ENCODE measurements around the gene FAM76A. TPM values are rescaled to one million over a fixed set of nuclear protein-coding genes. Genes with fewer than 3 reads are reported as not detected.

The FAM76A gene
- total RNA-seq, 2 donors from 2014 or later, result 7.8 to 18.5 TPM

DNA sequence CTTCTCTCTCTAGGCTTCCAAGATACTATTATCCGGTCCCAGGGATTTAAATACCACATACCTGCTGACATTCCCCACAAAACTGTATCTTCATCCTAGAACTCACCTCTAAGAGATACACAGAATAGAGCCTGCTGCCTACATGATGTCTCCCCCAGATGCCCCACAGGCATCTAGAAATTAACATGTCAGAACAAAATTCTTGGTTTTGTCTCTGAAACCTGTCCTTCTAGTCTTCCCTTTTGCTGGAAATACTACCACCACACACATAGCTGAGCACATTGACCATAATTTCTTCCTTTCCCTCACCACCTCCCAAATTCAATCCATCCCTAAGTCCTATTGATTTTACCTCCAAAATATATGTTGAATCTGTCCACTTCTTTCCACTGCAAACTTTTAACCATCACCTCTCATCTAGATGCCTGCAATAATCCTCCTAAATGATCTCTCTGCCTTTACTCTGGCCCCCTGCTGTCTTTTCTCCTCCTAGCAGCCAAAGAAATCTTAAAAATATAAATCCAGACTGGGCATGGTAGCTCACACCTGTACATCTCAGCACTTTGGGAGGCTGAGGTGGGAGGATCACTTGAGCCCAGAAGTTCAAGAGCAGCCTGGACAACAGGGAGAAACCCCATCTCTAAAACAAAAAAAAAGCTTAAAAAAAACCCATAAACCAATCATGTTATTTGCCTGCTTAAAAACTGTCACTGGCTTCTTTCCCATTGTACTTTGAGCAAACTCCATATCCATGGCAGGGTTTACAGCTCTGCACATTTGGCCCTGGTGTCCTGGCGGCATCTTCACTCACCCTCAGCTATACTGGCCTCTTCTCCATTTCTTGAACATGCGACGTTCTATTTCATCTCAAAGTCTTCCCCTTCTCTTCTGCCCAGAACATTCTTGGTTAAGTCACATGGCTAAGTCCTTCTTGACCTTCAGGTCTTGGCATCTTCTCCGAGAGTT, 6.2 kb upstream of the FAM76A start:
- 54% methylated on average over 5 of the region's 5 CpGs for WGBS
- intact Hi-C loops (cut with DNase I), result no loop called here
- H3K27ac ChIP-seq, result no peak overlapping the region
- H3K9me3 ChIP-seq, result no peaks in the 10 kb centered on the region
- TF ChIP-seq POLR2AphosphoS5 (IDR thresholded peaks at IDR 0.05) (no peak), POLR2A (IDR thresholded peaks at IDR 0.05) (no peak)
- TF ChIP-seq, protein P1, sequence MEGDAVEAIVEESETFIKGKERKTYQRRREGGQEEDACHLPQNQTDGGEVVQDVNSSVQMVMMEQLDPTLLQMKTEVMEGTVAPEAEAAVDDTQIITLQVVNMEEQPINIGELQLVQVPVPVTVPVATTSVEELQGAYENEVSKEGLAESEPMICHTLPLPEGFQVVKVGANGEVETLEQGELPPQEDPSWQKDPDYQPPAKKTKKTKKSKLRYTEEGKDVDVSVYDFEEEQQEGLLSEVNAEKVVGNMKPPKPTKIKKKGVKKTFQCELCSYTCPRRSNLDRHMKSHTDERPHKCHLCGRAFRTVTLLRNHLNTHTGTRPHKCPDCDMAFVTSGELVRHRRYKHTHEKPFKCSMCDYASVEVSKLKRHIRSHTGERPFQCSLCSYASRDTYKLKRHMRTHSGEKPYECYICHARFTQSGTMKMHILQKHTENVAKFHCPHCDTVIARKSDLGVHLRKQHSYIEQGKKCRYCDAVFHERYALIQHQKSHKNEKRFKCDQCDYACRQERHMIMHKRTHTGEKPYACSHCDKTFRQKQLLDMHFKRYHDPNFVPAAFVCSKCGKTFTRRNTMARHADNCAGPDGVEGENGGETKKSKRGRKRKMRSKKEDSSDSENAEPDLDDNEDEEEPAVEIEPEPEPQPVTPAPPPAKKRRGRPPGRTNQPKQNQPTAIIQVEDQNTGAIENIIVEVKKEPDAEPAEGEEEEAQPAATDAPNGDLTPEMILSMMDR (IDR thresholded peaks at IDR 0.05), result no peak
- no peak overlapping the region for H3K4me3 ChIP-seq
- H3K36me3 ChIP-seq, result no peaks in the 10 kb centered on the region
- no peak for DNase-seq (ENCODE audit: low spot score)
- H3K27me3 ChIP-seq (replicated peaks; ENCODE audit: insufficient read depth), result no peaks in the 10 kb centered on the region
- no peaks in the 10 kb centered on the region for H3K4me1 ChIP-seq (replicated peaks)

DNA sequence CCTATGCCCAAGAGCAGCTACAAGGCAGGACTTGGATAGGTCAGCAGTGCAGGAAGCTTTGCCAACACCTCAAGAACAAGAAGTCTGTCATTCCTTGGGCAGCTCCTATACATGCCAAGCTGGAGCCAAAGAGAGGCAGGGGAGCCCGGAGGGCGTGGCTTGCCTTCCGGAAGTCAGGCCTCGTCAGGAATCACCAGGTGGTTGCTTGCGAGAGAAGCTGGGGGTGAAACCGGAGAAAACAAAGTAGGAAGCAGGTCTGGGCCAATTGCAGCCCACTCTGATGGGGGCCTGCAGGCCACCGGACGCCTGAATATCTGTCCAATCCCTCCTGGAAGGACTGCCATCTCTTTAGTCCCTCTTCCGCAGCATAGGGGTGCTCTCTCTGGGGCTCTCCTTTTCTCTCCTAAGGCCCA, 794 bp upstream of the FAM76A start:
- intact Hi-C loops (cut with DNase I), result loop anchor here (1.0 to 5.0 kb wide), 2 partner anchors 47 to 53 kb away; partner anchors contain the start of genes IFI6 and STX12
- no peak for TF ChIP-seq POLR2A (IDR thresholded peaks at IDR 0.05)
- no peak for TF ChIP-seq POLR2AphosphoS5 (IDR thresholded peaks at IDR 0.05)
- TF ChIP-seq, protein P1 (IDR thresholded peaks at IDR 0.05), result no peak
- DNase-seq (ENCODE audit: low spot score), result peak; percentile 8
- WGBS, result 72% methylated on average over 9 of the region's 9 CpGs
- no peaks in the 10 kb centered on the region for H3K36me3 ChIP-seq
- H3K27ac ChIP-seq, result peak overlapping the region; percentile 73 to 90
- H3K4me3 ChIP-seq, result peak overlapping the region; percentile 30 to 96
- no peaks in the 10 kb centered on the region for H3K27me3 ChIP-seq (replicated peaks; ENCODE audit: insufficient read depth)
- no peaks in the 10 kb centered on the region for H3K4me1 ChIP-seq (replicated peaks)
- no peaks in the 10 kb centered on the region for H3K9me3 ChIP-seq

DNA sequence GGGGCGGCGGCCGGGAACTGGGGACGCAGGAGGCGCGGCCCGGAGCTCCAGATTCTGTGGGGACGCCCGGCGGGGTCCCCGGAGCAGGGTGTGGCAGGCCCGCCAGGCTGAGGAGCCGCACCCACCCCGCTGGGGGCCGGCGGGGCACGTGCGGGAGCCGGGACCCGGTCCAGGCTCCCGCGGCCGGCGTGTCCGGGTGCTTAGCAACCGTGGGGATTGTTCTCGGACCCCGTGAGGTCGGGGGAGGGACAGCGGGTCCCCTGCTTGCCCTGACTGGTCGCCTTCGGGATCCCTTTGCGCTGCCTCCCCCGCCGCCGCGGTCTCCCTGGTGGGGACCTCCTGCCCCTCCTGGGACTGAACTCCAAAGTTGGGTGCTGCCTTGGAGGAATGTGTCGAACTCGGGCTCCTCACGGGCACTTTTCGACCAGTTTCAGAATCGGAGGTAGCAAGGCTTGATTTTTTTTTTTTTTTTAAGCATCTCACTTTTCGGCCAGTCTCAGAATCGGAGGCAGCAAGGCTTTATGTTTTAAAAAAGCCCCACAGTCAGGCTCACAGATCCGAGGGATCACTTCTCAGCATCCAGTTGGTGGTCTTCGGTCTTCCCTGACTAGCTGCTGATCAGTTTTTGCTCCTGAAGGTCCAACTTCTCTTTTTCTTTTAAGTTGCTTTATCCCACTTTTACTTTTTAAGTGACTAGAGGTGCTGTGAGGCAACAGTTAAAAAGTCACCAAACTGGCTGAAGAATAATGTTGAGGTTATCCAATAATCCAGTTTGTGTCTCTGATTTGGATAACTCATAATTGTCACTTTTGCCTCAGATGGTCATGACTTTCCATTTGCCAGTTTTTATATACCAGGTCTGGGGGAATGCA, 648 bp downstream of the FAM76A start:
- intact Hi-C loops (cut with DNase I), result loop anchor here (5.0 kb wide), 1 partner anchor 46 kb away; the partner anchor contains the start of gene STX12

DNA sequence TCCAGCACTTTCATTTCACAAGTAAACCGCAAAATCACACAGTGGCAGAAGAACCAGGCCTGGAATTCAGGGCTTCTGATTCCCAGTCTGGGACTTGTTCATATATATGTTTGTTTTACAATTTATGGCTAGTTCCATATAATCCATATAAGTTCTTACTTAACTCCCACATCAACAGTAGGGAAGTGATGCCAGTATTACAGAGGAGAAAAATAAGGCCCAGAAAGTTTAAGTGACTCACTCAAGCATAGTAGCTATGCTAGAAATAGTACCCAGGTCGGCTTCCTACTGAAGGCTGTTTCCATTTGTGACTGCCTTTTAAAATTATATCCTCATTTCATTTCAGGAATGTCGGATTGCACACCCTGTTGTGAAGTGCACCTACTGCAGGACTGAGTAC, 1.4 kb downstream of the FAM76A start:
- no peaks in the 10 kb centered on the region for H3K27me3 ChIP-seq (replicated peaks; ENCODE audit: insufficient read depth)
- intact Hi-C loops (cut with DNase I), result loop anchor here (5.0 kb wide), 1 partner anchor 45 kb away; the partner anchor contains the start of gene STX12
- TF ChIP-seq POLR2A (IDR thresholded peaks at IDR 0.05) (no peak), POLR2AphosphoS5 (IDR thresholded peaks at IDR 0.05) (no peak)
- TF ChIP-seq, protein P1 (IDR thresholded peaks at IDR 0.05), result no peak
- no peak for DNase-seq (ENCODE audit: low spot score)
- no peaks in the 10 kb centered on the region for H3K36me3 ChIP-seq
- H3K27ac ChIP-seq, result peak overlapping the region in 1 of 2 donors; percentile 90
- no peaks in the 10 kb centered on the region for H3K9me3 ChIP-seq
- no peaks in the 10 kb centered on the region for H3K4me1 ChIP-seq (replicated peaks)
- H3K4me3 ChIP-seq, result peak overlapping the region in 1 of 2 donors; percentile 96
- WGBS, result 77% methylated on average over 3 of the region's 3 CpGs

More for the DNA sequence above, 648 bp downstream of the FAM76A start:
- TF ChIP-seq, protein P1 (IDR thresholded peaks at IDR 0.05), result no peak
- no peak for TF ChIP-seq POLR2AphosphoS5 (IDR thresholded peaks at IDR 0.05)
- peak; percentile 4 for TF ChIP-seq POLR2A (IDR thresholded peaks at IDR 0.05)
- Histone ChIP-seq H3K4me3 (peak overlapping the region; percentile 96 to 98), H3K36me3 (no peaks in the 10 kb centered on the region), H3K9me3 (no peaks in the 10 kb centered on the region), H3K27me3 (replicated peaks; ENCODE audit: insufficient read depth) (no peaks in the 10 kb centered on the region), H3K27ac (peak overlapping the region; percentile 90 to 93), H3K4me1 (replicated peaks) (no peaks in the 10 kb centered on the region)
- 1% methylated on average over 43 of the region's 46 CpGs for WGBS
- DNase-seq (ENCODE audit: low spot score), result peak; percentile 27

Data from prostate gland (tissue), 2 donors.